Hepatocyte (in vitro differentiated cells): ENCODE measurements around the gene APBA3.

ENCODE experiments used
- CTCF ChIP-seq: fragments of 200-600 bp; sonication (generic); IDR thresholded peaks from 2 replicates; pipeline ENCODE4 v1.5.1; 2016; ENCODE audit warnings: antibody characterized with exemption, mild to moderate bottlenecking; ENCODE audit not compliant: poor library complexity
- EZH2 ChIP-seq: fragments of 200-600 bp; sonication (generic); IDR thresholded peaks from 2 replicates; pipeline ENCODE4 v1.6.1; 2016; ENCODE audit warnings: antibody characterized with exemption, mild to moderate bottlenecking, borderline replicate concordance
- EZH2phosphoT487 ChIP-seq: fragments of 200-600 bp; sonication (generic); IDR thresholded peaks from one replicate; pipeline ENCODE4 v1.6.1; 2018; ENCODE audit warnings: antibody characterized with exemption, mild to moderate bottlenecking, low read depth, moderate library complexity; ENCODE audit not compliant: unreplicated experiment, severe bottlenecking

GRCh38 chr19:3737487-3738205, 23.8 kb downstream of the APBA3 start:
- no peak for TF ChIP-seq CTCF
- TF ChIP-seq EZH2phosphoT487, result no peak
- no peak for TF ChIP-seq EZH2
